ENCODE measurements around the gene TK1. TPM values are rescaled to one million over a fixed set of nuclear protein-coding genes. Genes with fewer than 3 reads are reported as not detected.

The TK1 gene
- total RNA-seq, 1 experiment from 2014 or later: 150 TPM

GRCh38 chr17:78133971-78134898, 52.6 kb downstream of the TK1 start:
- peak; percentile 36 for DNase-seq (ENCODE audit: low read depth)

- DNase-seq (ENCODE audit: low read depth): no peak
Measured at GRCh38 chr17:78133179-78133951, 53.5 kb downstream of the TK1 start.

- DNase-seq (ENCODE audit: low read depth): no peak
Measured at GRCh38 chr17:78132767-78133178, 54.1 kb downstream of the TK1 start.

GRCh38 chr17:78132084-78132676, 54.7 kb downstream of the TK1 start:
- no peak for DNase-seq (ENCODE audit: low read depth)

- DNase-seq (ENCODE audit: low read depth): no peak
Measured at GRCh38 chr17:78131172-78132083, 55.4 kb downstream of the TK1 start.

GRCh38 chr17:78130437-78131101, 56.3 kb downstream of the TK1 start, which contains the start of gene TMC8:
Gene TMC8 (plus strand): TSS chr17:78130771. CDS start chr17:78131589, 818 bp downstream.
- DNase-seq (ENCODE audit: low read depth): no peak

- DNase-seq (ENCODE audit: low read depth): no peak
Measured at GRCh38 chr17:78130090-78130436, 56.8 kb downstream of the TK1 start.

- DNase-seq (ENCODE audit: low read depth): no peak
Measured at GRCh38 chr17:78129351-78130089, 57.3 kb downstream of the TK1 start.

- peak; percentile 32 for DNase-seq (ENCODE audit: low read depth)
Measured at GRCh38 chr17:78128551-78129350, 58.1 kb downstream of the TK1 start, which contains the start of gene TMC6. Gene TMC6 (minus strand): TSS chr17:78128755. CDS start chr17:78126832, 1,923 bp downstream.

- no peak for DNase-seq (ENCODE audit: low read depth)
Measured at GRCh38 chr17:78127888-78128550, 58.8 kb downstream of the TK1 start.

GRCh38 chr17:78127239-78127887, 59.5 kb downstream of the TK1 start:
- DNase-seq (ENCODE audit: low read depth): no peak

- DNase-seq (ENCODE audit: low read depth): no peak
Measured at GRCh38 chr17:78126895-78127238, 60.0 kb downstream of the TK1 start.

GRCh38 chr17:78125976-78126894, 60.6 kb downstream of the TK1 start:
- no peak for DNase-seq (ENCODE audit: low read depth)

- no peak for DNase-seq (ENCODE audit: low read depth)
Measured at GRCh38 chr17:78125138-78125913, 61.5 kb downstream of the TK1 start.

- no peak for DNase-seq (ENCODE audit: low read depth)
Measured at GRCh38 chr17:78124836-78125137, 62.1 kb downstream of the TK1 start.
